HepG2 (cell line): ENCODE results near the gene TSC22D4. TPM values are rescaled to one million over a fixed set of nuclear protein-coding genes. Genes with fewer than 3 reads are reported as not detected.

Experiments
- ATAD3A ChIP-seq: sonication (generic); formaldehyde crosslinking; IDR thresholded peaks from 2 replicates; pipeline ENCODE4 v1.4.0; 2020; ENCODE audit warnings: missing genetic modification reagents
- ATF6 ChIP-seq: sonication (generic); formaldehyde crosslinking; conservative IDR thresholded peaks from 2 replicates; pipeline ENCODE4 v1.4.0; 2020; ENCODE audit warnings: missing genetic modification reagents
- GABPA ChIP-seq, 2 experiments: IDR thresholded peaks; 2 replicates each; pipeline ENCODE4 v1.6.1; 2011 to 2016; ENCODE audit warnings: low read depth in 2 of 2, low read length in 1 of 2, missing biosample characterization in 1 of 2, missing genetic modification characterization in 1 of 2
- KLF15 ChIP-seq: sonication (generic); formaldehyde crosslinking; IDR thresholded peaks from 2 replicates; pipeline ENCODE4 v1.8.1; 2023; ENCODE audit warnings: borderline replicate concordance, mild to moderate bottlenecking, inconsistent platforms, missing genetic modification reagents, mixed read lengths
- MAF1 ChIP-seq: sonication (generic); formaldehyde crosslinking; IDR thresholded peaks from 2 replicates; pipeline ENCODE4 v1.5.0; 2020; ENCODE audit warnings: missing genetic modification reagents, borderline replicate concordance
- MTA3 ChIP-seq: sonication (generic); formaldehyde crosslinking; IDR thresholded peaks from 2 replicates; pipeline ENCODE4 v1.4.0; 2020; ENCODE audit warnings: missing genetic modification reagents
- NCOA2 ChIP-seq: sonication (generic); formaldehyde crosslinking; IDR thresholded peaks from 2 replicates; pipeline ENCODE4 v1.8.0; 2022; ENCODE audit warnings: inconsistent platforms
- PAF1 ChIP-seq: IDR thresholded peaks from 2 replicates; pipeline ENCODE4 v1.6.1; 2016; ENCODE audit warnings: missing genetic modification reagents, missing compliant biosample characterization
- PRPF4 ChIP-seq: fragments of 200-400 bp; formaldehyde crosslinking; IDR thresholded peaks from 2 replicates; pipeline ENCODE4 v1.6.1; 2016; ENCODE audit warnings: low read length, low read depth; ENCODE audit not compliant: poor library complexity, severe bottlenecking
- SMARCC2 ChIP-seq: fragments of 450-650 bp; IDR thresholded peaks from 2 replicates; pipeline ENCODE4 v1.6.1; 2017; ENCODE audit warnings: antibody characterized with exemption, mild to moderate bottlenecking
- TRAFD1 ChIP-seq: sonication (generic); formaldehyde crosslinking; IDR thresholded peaks from 2 replicates; pipeline ENCODE4 v1.5.1; 2020; ENCODE audit warnings: missing genetic modification reagents, mild to moderate bottlenecking, borderline replicate concordance
- ZNF572 ChIP-seq: sonication (generic); formaldehyde crosslinking; IDR thresholded peaks from 2 replicates; pipeline ENCODE4 v1.5.1; 2020; ENCODE audit warnings: mild to moderate bottlenecking, missing genetic modification reagents
- ZNF674 ChIP-seq: sonication (generic); formaldehyde crosslinking; IDR thresholded peaks from 2 replicates; pipeline ENCODE4 v1.5.0; 2020; ENCODE audit warnings: low read depth, mild to moderate bottlenecking, missing genetic modification reagents
- ZNF678 ChIP-seq: sonication (generic); formaldehyde crosslinking; IDR thresholded peaks from 2 replicates; pipeline ENCODE4 v1.4.0; 2020; ENCODE audit warnings: mild to moderate bottlenecking, missing genetic modification reagents
- ZNF724P ChIP-seq: sonication (generic); formaldehyde crosslinking; IDR thresholded peaks from 2 replicates; pipeline ENCODE4 v1.8.0; 2022; ENCODE audit warnings: missing genetic modification reagents, borderline replicate concordance
- polyA plus RNA-seq, 8 experiments: library from polyadenylated mRNA; depleted of rRNA in 3 of 8; stranded (reverse) in 7 of 8; unstranded in 1 of 8; fragments of >200 nt; fragmentation: Illumina TruSeq in 4 of 8; extraction: Trizol in 4 of 8; gene quantifications; 2 replicates each; pipeline versions ENCODE4 v1.2.1 to v1.2.3, GENCODE V29; 2011 to 2016; ENCODE audit warnings: low read depth in 4 of 8, missing spikeins in 1 of 8, mixed read lengths in 1 of 8; ENCODE audit not compliant: insufficient read depth in 1 of 8
- total RNA-seq, 5 experiments: library from RNA; depleted of rRNA; stranded (reverse); fragments of >200 nt; fragmentation: Illumina TruSeq; extraction: Trizol; gene quantifications; 2 replicates each; pipeline ENCODE4 v1.2.3, GENCODE V29; 2016; ENCODE audit warnings: low read depth in 1 of 5
- TF ChIP-seq, protein P1 (sequence below): sonication (generic); formaldehyde crosslinking; IDR thresholded peaks from 2 replicates; pipeline ENCODE4 v1.5.0; 2020; ENCODE audit warnings: missing genetic modification reagents
- TF ChIP-seq, protein P2 (sequence below): sonication (generic); formaldehyde crosslinking; IDR thresholded peaks from 2 replicates; pipeline ENCODE4 v1.8.0; 2022; ENCODE audit warnings: missing genetic modification reagents, mild to moderate bottlenecking, inconsistent platforms, borderline replicate concordance
- TF ChIP-seq, protein P3 (sequence below): sonication (generic); formaldehyde crosslinking; IDR thresholded peaks from 2 replicates; pipeline ENCODE4 v1.4.0; 2020; ENCODE audit warnings: mild to moderate bottlenecking, missing genetic modification reagents
- TF ChIP-seq, protein P4 (sequence below): sonication (generic); formaldehyde crosslinking; IDR thresholded peaks from 2 replicates; pipeline ENCODE4 v1.8.0; 2022; ENCODE audit warnings: mild to moderate bottlenecking, missing genetic modification reagents; ENCODE audit not compliant: insufficient replicate concordance

The TSC22D4 gene
- total and polyA plus RNA-seq, 2 of the 13 experiments (the other 11 are each of a cell fraction or from before 2014, with no cell fraction given): 7.7 to 8.7 TPM

GRCh38 chr7:100428199-100428966, 50.6 kb downstream of the TSC22D4 start, which contains the start of gene ZCWPW1 (continued):
- TF ChIP-seq, protein P1, sequence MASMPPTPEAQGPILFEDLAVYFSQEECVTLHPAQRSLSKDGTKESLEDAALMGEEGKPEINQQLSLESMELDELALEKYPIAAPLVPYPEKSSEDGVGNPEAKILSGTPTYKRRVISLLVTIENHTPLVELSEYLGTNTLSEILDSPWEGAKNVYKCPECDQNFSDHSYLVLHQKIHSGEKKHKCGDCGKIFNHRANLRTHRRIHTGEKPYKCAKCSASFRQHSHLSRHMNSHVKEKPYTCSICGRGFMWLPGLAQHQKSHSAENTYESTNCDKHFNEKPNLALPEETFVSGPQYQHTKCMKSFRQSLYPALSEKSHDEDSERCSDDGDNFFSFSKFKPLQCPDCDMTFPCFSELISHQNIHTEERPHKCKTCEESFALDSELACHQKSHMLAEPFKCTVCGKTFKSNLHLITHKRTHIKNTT: peak; percentile 87; the same call in 1 of the 2 replicates
- TF ChIP-seq KLF15 (CRISPR knock-in tag) (peak; percentile 58; the same call in 1 of the 2 replicates), TRAFD1 (no peak; the same call in 1 of the 2 replicates), PRPF4 (no peak), ZNF572 (no peak; the same call in 1 of the 2 replicates), MAF1 (CRISPR knock-in tag) (0 out of 2 replicates have a peak, but pooled peaks have one; percentile 69), ATF6 (no peak; the same call in 1 of the 2 replicates), MTA3 (no peak), ZNF678 (CRISPR knock-in tag) (no peak; the same call in 1 of the 2 replicates), NCOA2 (CRISPR knock-in tag) (peak; percentile 7), GABPA (IDR thresholded peaks at IDR 0.05; ENCODE audit: low read depth, low read length) (no peak), GABPA (CRISPR knock-in tag; IDR thresholded peaks at IDR 0.05; ENCODE audit: low read depth) (peak; percentile 78), ZNF674 (CRISPR knock-in tag) (no peak), ATAD3A (no peak), SMARCC2 (no peak), PAF1 (CRISPR knock-in tag) (no peak), ZNF724P (CRISPR knock-in tag) (peak; percentile 89; the same call in 1 of the 2 replicates)
- TF ChIP-seq, protein P2, sequence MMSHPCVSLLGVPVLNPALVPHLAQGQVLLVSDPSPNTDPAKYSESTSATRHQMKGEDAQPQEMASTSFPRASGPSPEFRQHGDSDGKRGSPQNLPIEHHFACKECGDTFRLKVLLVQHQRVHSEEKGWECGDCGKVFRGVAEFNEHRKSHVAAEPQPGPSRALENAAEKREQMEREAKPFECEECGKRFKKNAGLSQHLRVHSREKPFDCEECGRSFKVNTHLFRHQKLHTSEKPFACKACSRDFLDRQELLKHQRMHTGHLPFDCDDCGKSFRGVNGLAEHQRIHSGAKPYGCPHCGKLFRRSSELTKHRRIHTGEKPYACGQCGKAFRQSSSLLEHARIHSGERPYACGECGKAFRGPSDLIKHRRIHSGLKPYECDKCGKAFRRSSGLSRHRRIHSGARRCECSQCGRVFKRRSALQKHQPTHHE (CRISPR knock-in tag): no peak; the same call in 1 of the 2 replicates
- TF ChIP-seq, protein P3, sequence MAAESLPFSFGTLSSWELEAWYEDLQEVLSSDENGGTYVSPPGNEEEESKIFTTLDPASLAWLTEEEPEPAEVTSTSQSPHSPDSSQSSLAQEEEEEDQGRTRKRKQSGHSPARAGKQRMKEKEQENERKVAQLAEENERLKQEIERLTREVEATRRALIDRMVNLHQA (CRISPR knock-in tag): no peak
- TF ChIP-seq, protein P4, sequence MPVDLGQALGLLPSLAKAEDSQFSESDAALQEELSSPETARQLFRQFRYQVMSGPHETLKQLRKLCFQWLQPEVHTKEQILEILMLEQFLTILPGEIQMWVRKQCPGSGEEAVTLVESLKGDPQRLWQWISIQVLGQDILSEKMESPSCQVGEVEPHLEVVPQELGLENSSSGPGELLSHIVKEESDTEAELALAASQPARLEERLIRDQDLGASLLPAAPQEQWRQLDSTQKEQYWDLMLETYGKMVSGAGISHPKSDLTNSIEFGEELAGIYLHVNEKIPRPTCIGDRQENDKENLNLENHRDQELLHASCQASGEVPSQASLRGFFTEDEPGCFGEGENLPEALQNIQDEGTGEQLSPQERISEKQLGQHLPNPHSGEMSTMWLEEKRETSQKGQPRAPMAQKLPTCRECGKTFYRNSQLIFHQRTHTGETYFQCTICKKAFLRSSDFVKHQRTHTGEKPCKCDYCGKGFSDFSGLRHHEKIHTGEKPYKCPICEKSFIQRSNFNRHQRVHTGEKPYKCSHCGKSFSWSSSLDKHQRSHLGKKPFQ (CRISPR knock-in tag): no peak
